ENCODE data around the gene MBD3L2B.
"Not testable (repeated sequence)": the region's sequence is repeated elsewhere in the genome, so short reads cannot be mapped to it uniquely, and the experiment has no call there.

Gene MBD3L2B

GRCh38 chr19:7055679-7056078 is 34.4 kb upstream of the MBD3L2B start:
- H2BK5ac ChIP-seq (ENCODE audit: low read length); H3K18ac ChIP-seq (ENCODE audit: low read length); H2AK5ac ChIP-seq (ENCODE audit: low read length); H3K79me1 ChIP-seq (ENCODE audit: low read length); H3K4ac ChIP-seq (ENCODE audit: low read depth, low read length); H3K4me1 ChIP-seq (ENCODE audit: control insufficient read depth, low read depth, low read length); H3K56ac ChIP-seq (ENCODE audit: low read length); H3K4me2 ChIP-seq (ENCODE audit: low read length); H4K8ac ChIP-seq (ENCODE audit: low read depth, low read length); H3K9ac ChIP-seq (ENCODE audit: low read length); H4K5ac ChIP-seq (ENCODE audit: low read length); H3K23ac ChIP-seq (ENCODE audit: low read length); H3K79me2 ChIP-seq (ENCODE audit: control insufficient read depth, insufficient read depth, low read length); H3K4me3 ChIP-seq (ENCODE audit: low read length); H3K36me3 ChIP-seq (ENCODE audit: control insufficient read depth, insufficient read depth, low read length); DNase-seq; H2BK120ac ChIP-seq (ENCODE audit: low read depth, low read length); H3K27ac ChIP-seq (ENCODE audit: low read depth, low read length); H2BK15ac ChIP-seq (replicated peaks; ENCODE audit: low read depth); H3K27me3 ChIP-seq (ENCODE audit: insufficient read depth, low read length, poor library complexity): not testable (repeated sequence)
- WGBS (ENCODE audit: extremely low coverage, insufficient coverage, low lambda C conversion rate) = no CpG with 5 or more reads among the region's 14 CpGs

- H3K27me3 ChIP-seq (ENCODE audit: insufficient read depth, low read length, poor library complexity); H2BK15ac ChIP-seq (replicated peaks; ENCODE audit: low read depth); DNase-seq: not testable (repeated sequence)
Observed at GRCh38 chr19:7054635-7055368, 33.6 kb upstream of the MBD3L2B start.

DNA sequence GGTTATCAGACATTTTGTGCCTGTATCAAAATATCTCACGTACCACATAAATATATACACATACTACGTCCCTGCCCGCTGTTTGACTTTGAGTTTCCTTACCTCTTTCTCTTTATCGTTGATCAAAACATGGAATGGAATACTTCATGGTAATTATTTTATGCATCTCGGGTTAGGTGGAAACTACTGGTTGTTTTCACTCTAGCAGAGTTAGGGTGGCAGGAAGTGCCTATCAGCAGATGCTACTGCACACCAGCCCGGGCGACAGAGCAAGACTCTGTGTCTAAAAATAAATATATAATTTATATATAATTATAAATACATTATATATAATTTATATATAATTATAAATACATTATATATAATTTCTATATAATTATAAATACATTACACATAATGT is 31.7 kb upstream of the MBD3L2B start:
- not testable (repeated sequence) for H2AK5ac ChIP-seq (ENCODE audit: low read length); H2BK120ac ChIP-seq (ENCODE audit: low read depth, low read length); H3K27me3 ChIP-seq (ENCODE audit: insufficient read depth, low read length, poor library complexity); H3K56ac ChIP-seq (ENCODE audit: low read length); H3K4me2 ChIP-seq (ENCODE audit: low read length); H3K36me3 ChIP-seq (ENCODE audit: control insufficient read depth, insufficient read depth, low read length); H3K79me1 ChIP-seq (ENCODE audit: low read length); H2BK5ac ChIP-seq (ENCODE audit: low read length); H3K9ac ChIP-seq (ENCODE audit: low read length); H3K27ac ChIP-seq (ENCODE audit: low read depth, low read length); DNase-seq; H4K8ac ChIP-seq (ENCODE audit: low read depth, low read length); H3K4me1 ChIP-seq (ENCODE audit: control insufficient read depth, low read depth, low read length); H3K4ac ChIP-seq (ENCODE audit: low read depth, low read length); H3K23ac ChIP-seq (ENCODE audit: low read length); H3K18ac ChIP-seq (ENCODE audit: low read length); H3K79me2 ChIP-seq (ENCODE audit: control insufficient read depth, insufficient read depth, low read length); H4K5ac ChIP-seq (ENCODE audit: low read length); H2BK15ac ChIP-seq (replicated peaks; ENCODE audit: low read depth); H3K4me3 ChIP-seq (ENCODE audit: low read length)
- no CpG with 5 or more reads among the region's 7 CpGs for WGBS (ENCODE audit: extremely low coverage, insufficient coverage, low lambda C conversion rate)

More at GRCh38 chr19:7054635-7055368, 33.6 kb upstream of the MBD3L2B start:
- H3K18ac ChIP-seq (ENCODE audit: low read length); H3K79me2 ChIP-seq (ENCODE audit: control insufficient read depth, insufficient read depth, low read length); H3K4ac ChIP-seq (ENCODE audit: low read depth, low read length); H4K5ac ChIP-seq (ENCODE audit: low read length); H3K4me2 ChIP-seq (ENCODE audit: low read length); H3K9ac ChIP-seq (ENCODE audit: low read length); H3K36me3 ChIP-seq (ENCODE audit: control insufficient read depth, insufficient read depth, low read length); H2AK5ac ChIP-seq (ENCODE audit: low read length); H3K4me3 ChIP-seq (ENCODE audit: low read length); H3K79me1 ChIP-seq (ENCODE audit: low read length); H2BK5ac ChIP-seq (ENCODE audit: low read length); H3K4me1 ChIP-seq (ENCODE audit: control insufficient read depth, low read depth, low read length); H3K56ac ChIP-seq (ENCODE audit: low read length); H4K8ac ChIP-seq (ENCODE audit: low read depth, low read length); H3K23ac ChIP-seq (ENCODE audit: low read length); H3K27ac ChIP-seq (ENCODE audit: low read depth, low read length); H2BK120ac ChIP-seq (ENCODE audit: low read depth, low read length): not testable (repeated sequence)
- WGBS (ENCODE audit: extremely low coverage, insufficient coverage, low lambda C conversion rate) = no CpG with 5 or more reads among the region's 14 CpGs

DNA sequence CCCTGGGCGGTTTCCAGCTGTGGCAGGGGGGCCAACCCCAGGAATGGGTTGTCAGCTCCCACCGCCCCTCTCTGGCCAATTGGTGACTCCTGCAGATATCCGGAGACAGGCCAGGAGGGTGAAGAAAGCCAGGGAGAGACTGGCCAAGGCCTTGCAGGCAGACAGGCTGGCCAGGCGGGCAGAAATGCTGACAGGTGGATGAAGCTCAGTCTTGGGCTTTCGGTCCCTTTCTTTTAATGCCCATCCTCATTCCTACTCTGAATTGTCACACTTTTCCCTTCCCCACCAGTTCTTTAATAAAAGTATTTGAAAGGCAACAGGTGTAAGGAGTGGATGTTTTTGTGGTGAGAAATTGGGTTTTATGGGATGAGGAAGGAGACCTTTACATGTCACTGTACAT is 30.2 kb upstream of the MBD3L2B start:
- not testable (repeated sequence) for H3K4me2 ChIP-seq (ENCODE audit: low read length); H3K79me1 ChIP-seq (ENCODE audit: low read length); H2BK5ac ChIP-seq (ENCODE audit: low read length); H4K8ac ChIP-seq (ENCODE audit: low read depth, low read length); H3K79me2 ChIP-seq (ENCODE audit: control insufficient read depth, insufficient read depth, low read length); H3K56ac ChIP-seq (ENCODE audit: low read length); H3K9ac ChIP-seq (ENCODE audit: low read length); H3K23ac ChIP-seq (ENCODE audit: low read length); H2BK15ac ChIP-seq (replicated peaks; ENCODE audit: low read depth); H2AK5ac ChIP-seq (ENCODE audit: low read length); H3K18ac ChIP-seq (ENCODE audit: low read length); H3K27me3 ChIP-seq (ENCODE audit: insufficient read depth, low read length, poor library complexity); H3K4me3 ChIP-seq (ENCODE audit: low read length); H4K5ac ChIP-seq (ENCODE audit: low read length); H2BK120ac ChIP-seq (ENCODE audit: low read depth, low read length); H3K27ac ChIP-seq (ENCODE audit: low read depth, low read length); H3K4ac ChIP-seq (ENCODE audit: low read depth, low read length); H3K36me3 ChIP-seq (ENCODE audit: control insufficient read depth, insufficient read depth, low read length); DNase-seq; H3K4me1 ChIP-seq (ENCODE audit: control insufficient read depth, low read depth, low read length)
- no CpG with 5 or more reads among the region's 5 CpGs for WGBS (ENCODE audit: extremely low coverage, insufficient coverage, low lambda C conversion rate)

DNA sequence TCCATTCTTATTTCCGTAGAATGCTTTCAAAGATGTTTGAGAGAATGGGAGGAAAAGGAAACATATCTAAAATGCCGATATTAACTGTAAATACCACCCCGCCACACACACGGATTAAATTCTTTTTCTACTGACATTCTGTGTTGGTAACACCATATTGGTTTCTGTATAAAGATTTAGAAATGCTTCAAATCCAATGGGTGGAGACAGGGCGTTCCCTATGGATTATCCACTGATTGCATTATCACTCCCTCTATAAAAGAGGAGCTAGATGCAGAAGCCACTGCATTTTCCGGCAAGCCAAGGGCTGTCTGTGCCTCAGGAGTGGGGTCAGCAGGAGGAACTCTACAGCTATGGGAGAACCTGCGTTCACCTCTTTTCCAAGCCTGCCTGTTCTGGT is 27.8 kb upstream of the MBD3L2B start, which contains the start of gene MBD3L2:
Gene MBD3L2, plus strand, starts transcription at position 301 of the 400 bp plus-strand sequence. Its CDS starts 53 bp downstream, at position 354.
- not testable (repeated sequence) for H3K27me3 ChIP-seq (ENCODE audit: insufficient read depth, low read length, poor library complexity); DNase-seq; H3K18ac ChIP-seq (ENCODE audit: low read length); H3K9ac ChIP-seq (ENCODE audit: low read length); H2BK5ac ChIP-seq (ENCODE audit: low read length); H3K79me1 ChIP-seq (ENCODE audit: low read length); H3K23ac ChIP-seq (ENCODE audit: low read length); H3K27ac ChIP-seq (ENCODE audit: low read depth, low read length); H3K4me3 ChIP-seq (ENCODE audit: low read length); H3K36me3 ChIP-seq (ENCODE audit: control insufficient read depth, insufficient read depth, low read length); H4K5ac ChIP-seq (ENCODE audit: low read length); H3K4me1 ChIP-seq (ENCODE audit: control insufficient read depth, low read depth, low read length); H3K56ac ChIP-seq (ENCODE audit: low read length); H4K8ac ChIP-seq (ENCODE audit: low read depth, low read length); H3K79me2 ChIP-seq (ENCODE audit: control insufficient read depth, insufficient read depth, low read length); H3K4ac ChIP-seq (ENCODE audit: low read depth, low read length); H2BK15ac ChIP-seq (replicated peaks; ENCODE audit: low read depth); H2BK120ac ChIP-seq (ENCODE audit: low read depth, low read length); H3K4me2 ChIP-seq (ENCODE audit: low read length); H2AK5ac ChIP-seq (ENCODE audit: low read length)
- no CpG with 5 or more reads among the region's 7 CpGs for WGBS (ENCODE audit: extremely low coverage, insufficient coverage, low lambda C conversion rate)

GRCh38 chr19:7041563-7041962 is 20.3 kb upstream of the MBD3L2B start:
- not testable (repeated sequence) for H3K4me3 ChIP-seq (ENCODE audit: low read length); H3K4me2 ChIP-seq (ENCODE audit: low read length); H4K5ac ChIP-seq (ENCODE audit: low read length); H3K4me1 ChIP-seq (ENCODE audit: control insufficient read depth, low read depth, low read length); H3K79me2 ChIP-seq (ENCODE audit: control insufficient read depth, insufficient read depth, low read length); H3K4ac ChIP-seq (ENCODE audit: low read depth, low read length); H3K79me1 ChIP-seq (ENCODE audit: low read length); H2AK5ac ChIP-seq (ENCODE audit: low read length); H4K8ac ChIP-seq (ENCODE audit: low read depth, low read length); H3K27me3 ChIP-seq (ENCODE audit: insufficient read depth, low read length, poor library complexity); H3K36me3 ChIP-seq (ENCODE audit: control insufficient read depth, insufficient read depth, low read length); DNase-seq; H2BK120ac ChIP-seq (ENCODE audit: low read depth, low read length); H2BK15ac ChIP-seq (replicated peaks; ENCODE audit: low read depth); H3K56ac ChIP-seq (ENCODE audit: low read length); H3K9ac ChIP-seq (ENCODE audit: low read length); H3K23ac ChIP-seq (ENCODE audit: low read length); H3K18ac ChIP-seq (ENCODE audit: low read length); H3K27ac ChIP-seq (ENCODE audit: low read depth, low read length); H2BK5ac ChIP-seq (ENCODE audit: low read length)
- no CpG with 5 or more reads among the region's 2 CpGs for WGBS (ENCODE audit: extremely low coverage, insufficient coverage, low lambda C conversion rate)

Measured in mesendoderm (in vitro differentiated cells).